ENCODE data around the gene PEAR1. TPM values are rescaled to one million over a fixed set of nuclear protein-coding genes. Genes with fewer than 3 reads are reported as not detected.

PEAR1 gene
- total RNA-seq, 1 experiment from 2014 or later, result 0.22 TPM

GRCh38 chr1:156963621-156964020, 70.1 kb downstream of the PEAR1 start:
- Histone ChIP-seq H2AFZ (ENCODE audit: low read length) (peak overlapping the region; percentile 38), H3K4me1 (ENCODE audit: low read length) (peaks cover 11% of the 10 kb centered on the region), H3K27ac (ENCODE audit: low read length) (no peak overlapping the region), H3K4me2 (ENCODE audit: low read depth, low read length, poor library complexity, severe bottlenecking) (no peak overlapping the region), H3K79me2 (ENCODE audit: low read length) (no peaks in the 10 kb centered on the region), H3K9me3 (ENCODE audit: low read length) (no peaks in the 10 kb centered on the region), H3K9ac (ENCODE audit: low read length) (no peak overlapping the region), H3K4me3 (ENCODE audit: low read length) (no peak overlapping the region), H3K27me3 (ENCODE audit: low read length) (no peaks in the 10 kb centered on the region), H4K20me1 (ENCODE audit: insufficient read depth, low read depth, low read length) (no peaks in the 10 kb centered on the region), H3K9me2 (replicated peaks; ENCODE audit: insufficient read depth, low read length) (no peaks in the 10 kb centered on the region), H3K36me3 (ENCODE audit: insufficient read depth, low read length) (no peaks in the 10 kb centered on the region)
- peak; percentile 46 for DNase-seq

GRCh38 chr1:156964441-156964840, 70.9 kb downstream of the PEAR1 start:
- no peak overlapping the region for H3K27ac ChIP-seq (ENCODE audit: low read length)
- H3K79me2 ChIP-seq (ENCODE audit: low read length), result no peaks in the 10 kb centered on the region

More at GRCh38 chr1:156964441-156964840, 70.9 kb downstream of the PEAR1 start:
- H3K4me1 ChIP-seq (ENCODE audit: low read length), result peaks cover 8% of the 10 kb centered on the region
- no peaks in the 10 kb centered on the region for H4K20me1 ChIP-seq (ENCODE audit: insufficient read depth, low read depth, low read length)
- H3K4me3 ChIP-seq (ENCODE audit: low read length), result no peak overlapping the region
- no peak for DNase-seq
- H3K27me3 ChIP-seq (ENCODE audit: low read length), result no peaks in the 10 kb centered on the region
- no peaks in the 10 kb centered on the region for H3K9me2 ChIP-seq (replicated peaks; ENCODE audit: insufficient read depth, low read length)
- no peak overlapping the region for H3K9ac ChIP-seq (ENCODE audit: low read length)
- H3K4me2 ChIP-seq (ENCODE audit: low read depth, low read length, poor library complexity, severe bottlenecking), result no peak overlapping the region
- H3K9me3 ChIP-seq (ENCODE audit: low read length), result no peaks in the 10 kb centered on the region
- peak overlapping the region; percentile 30; the same call in 1 of the 2 replicates for H2AFZ ChIP-seq (ENCODE audit: low read length)
- no peaks in the 10 kb centered on the region for H3K36me3 ChIP-seq (ENCODE audit: insufficient read depth, low read length)

Small RNAs within 50 kb of the gene (small RNA-seq; reads per million reads assigned to genes)
- not detected for gene MIR765

Other genes with a start within 250 kb of the PEAR1 start
- gene NES, start 216.3 kb upstream of the PEAR1 start, total RNA-seq (2014; rRNA removed; shearing (Covaris generic); ENCODE audit: low replicate concordance), result not detected in 2 replicates
- 0.56 TPM in 1 of 2 replicates, not detected in the other for gene CRABP2, start 188.1 kb upstream of the PEAR1 start, total RNA-seq (2014; rRNA removed; shearing (Covaris generic); ENCODE audit: low replicate concordance)
- 22.8 and 26.5 TPM in 2 replicates for gene METTL25B, start 165.2 kb upstream of the PEAR1 start, total RNA-seq (2014; rRNA removed; shearing (Covaris generic); ENCODE audit: low replicate concordance)
- gene ISG20L2, start 165.0 kb upstream of the PEAR1 start, total RNA-seq (2014; rRNA removed; shearing (Covaris generic); ENCODE audit: low replicate concordance), result 17.9 and 18.4 TPM in 2 replicates
- 102 and 113 TPM in 2 replicates for gene MRPL24, start 152.6 kb upstream of the PEAR1 start, total RNA-seq (2014; rRNA removed; shearing (Covaris generic); ENCODE audit: low replicate concordance)
- gene HDGF, start 142.0 kb upstream of the PEAR1 start, total RNA-seq (2014; rRNA removed; shearing (Covaris generic); ENCODE audit: low replicate concordance), result 191 and 237 TPM in 2 replicates
- gene PRCC, start 126.2 kb upstream of the PEAR1 start, total RNA-seq (2014; rRNA removed; shearing (Covaris generic); ENCODE audit: low replicate concordance), result 39.6 and 50.0 TPM in 2 replicates
- not detected in 2 replicates for gene SH2D2A, start 76.9 kb upstream of the PEAR1 start, total RNA-seq (2014; rRNA removed; shearing (Covaris generic); ENCODE audit: low replicate concordance)
- gene INSRR, start 34.6 kb upstream of the PEAR1 start, total RNA-seq (2014; rRNA removed; shearing (Covaris generic); ENCODE audit: low replicate concordance), result not detected in 2 replicates
- not detected in 2 replicates for gene NTRK1, start 32.9 kb upstream of the PEAR1 start, total RNA-seq (2014; rRNA removed; shearing (Covaris generic); ENCODE audit: low replicate concordance)
- not detected in 2 replicates for gene LRRC71, start 26.9 kb downstream of the PEAR1 start, total RNA-seq (2014; rRNA removed; shearing (Covaris generic); ENCODE audit: low replicate concordance)
- gene ARHGEF11, start 152.0 kb downstream of the PEAR1 start, total RNA-seq (2014; rRNA removed; shearing (Covaris generic); ENCODE audit: low replicate concordance), result 0.11 and 0.14 TPM in 2 replicates
- gene ETV3L, start 206.1 kb downstream of the PEAR1 start, total RNA-seq (2014; rRNA removed; shearing (Covaris generic); ENCODE audit: low replicate concordance), result not detected in 2 replicates
- 11.9 and 12.3 TPM in 2 replicates for gene ETV3, start 244.7 kb downstream of the PEAR1 start, total RNA-seq (2014; rRNA removed; shearing (Covaris generic); ENCODE audit: low replicate concordance)